Measurements from ENCODE around the gene RIOK3.
"Not testable (repeated sequence)": the region's sequence is repeated elsewhere in the genome, so short reads cannot be mapped to it uniquely, and the experiment has no call there.

The RIOK3 gene

GRCh38 chr18:23452728-23453679, at the start of gene RIOK3:
Gene RIOK3, plus strand, starts transcription at chr18:23453287. Its CDS starts 153 bp downstream, at chr18:23453440.
- peak; percentile 76 for DNase-seq (ENCODE audit: low read depth)

- DNase-seq (ENCODE audit: low read depth): no peak
Measured at GRCh38 chr18:23403310-23403709, 49.8 kb upstream of the RIOK3 start.

- no peak for DNase-seq (ENCODE audit: low read depth)
Measured at GRCh38 chr18:23405636-23406035, 47.5 kb upstream of the RIOK3 start.

DNA sequence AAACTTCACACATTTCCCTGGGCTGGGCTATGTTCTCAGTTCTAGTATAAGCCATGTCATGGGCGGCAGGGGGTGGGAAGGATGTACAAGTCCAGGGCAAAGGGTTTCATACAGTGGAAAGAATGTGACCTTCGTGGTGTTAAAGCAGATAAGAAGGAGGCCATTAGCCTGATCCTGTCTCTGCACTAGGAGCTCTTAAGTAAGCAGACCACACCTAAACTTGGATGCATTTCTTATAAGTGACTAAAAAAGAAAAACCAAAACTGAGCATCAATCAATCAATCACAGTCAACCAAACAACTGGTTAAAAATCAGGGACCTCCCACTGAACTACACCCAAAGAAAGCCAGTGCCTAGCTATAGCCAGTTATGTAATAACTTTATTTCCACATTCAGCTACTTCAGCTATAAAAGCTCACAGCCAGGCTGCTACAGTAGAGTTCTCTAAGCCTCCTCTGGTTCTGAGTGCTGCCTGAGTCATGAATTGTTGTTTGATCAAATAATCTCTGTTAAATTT, 46.8 kb upstream of the RIOK3 start:
- DNase-seq (ENCODE audit: low read depth): no peak

- DNase-seq (ENCODE audit: low read depth): no peak
Measured at GRCh38 chr18:23412351-23412964, 40.6 kb upstream of the RIOK3 start.

DNA sequence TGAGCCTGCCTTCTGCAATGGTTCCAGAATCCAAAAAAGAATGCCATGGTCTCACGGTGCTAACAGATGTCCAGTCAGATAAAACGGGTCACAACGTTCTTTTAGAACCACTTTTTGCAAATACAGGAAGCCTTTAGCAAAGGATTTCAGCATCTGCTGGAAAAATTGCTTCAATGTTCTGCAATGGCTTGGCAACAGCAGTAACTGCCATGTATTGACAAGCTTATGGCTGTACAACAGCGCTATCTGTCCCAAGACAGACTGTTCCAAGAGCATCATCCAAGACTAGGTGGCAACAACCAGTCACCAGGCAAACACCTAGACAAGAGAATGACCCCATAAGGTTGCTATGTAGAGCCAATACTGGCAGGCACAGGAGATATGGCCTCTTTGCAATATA, 37.6 kb upstream of the RIOK3 start:
- DNase-seq (ENCODE audit: low read depth): no peak

- no peak for DNase-seq (ENCODE audit: low read depth)
Measured at GRCh38 chr18:23416298-23416697, 36.8 kb upstream of the RIOK3 start.

DNA sequence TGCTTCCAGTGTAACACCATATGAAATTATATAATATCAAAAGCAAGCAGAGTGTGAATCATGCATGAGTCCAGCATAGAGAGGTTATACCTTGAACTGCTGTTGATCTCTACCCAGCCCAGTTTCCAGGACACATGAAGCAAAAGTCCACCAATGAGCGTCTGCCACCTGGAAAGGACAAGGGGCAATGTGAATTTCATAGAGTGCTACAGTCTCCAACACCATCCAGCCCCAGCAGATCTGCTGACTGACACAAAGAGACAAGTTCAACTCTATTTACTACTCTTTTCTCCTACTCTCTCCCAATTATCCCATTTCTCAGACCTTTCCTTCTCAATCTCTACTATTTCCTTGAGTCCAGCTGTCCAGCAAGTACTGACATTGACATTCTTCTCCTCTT, 31.8 kb upstream of the RIOK3 start:
- no peak for DNase-seq (ENCODE audit: low read depth)

DNA sequence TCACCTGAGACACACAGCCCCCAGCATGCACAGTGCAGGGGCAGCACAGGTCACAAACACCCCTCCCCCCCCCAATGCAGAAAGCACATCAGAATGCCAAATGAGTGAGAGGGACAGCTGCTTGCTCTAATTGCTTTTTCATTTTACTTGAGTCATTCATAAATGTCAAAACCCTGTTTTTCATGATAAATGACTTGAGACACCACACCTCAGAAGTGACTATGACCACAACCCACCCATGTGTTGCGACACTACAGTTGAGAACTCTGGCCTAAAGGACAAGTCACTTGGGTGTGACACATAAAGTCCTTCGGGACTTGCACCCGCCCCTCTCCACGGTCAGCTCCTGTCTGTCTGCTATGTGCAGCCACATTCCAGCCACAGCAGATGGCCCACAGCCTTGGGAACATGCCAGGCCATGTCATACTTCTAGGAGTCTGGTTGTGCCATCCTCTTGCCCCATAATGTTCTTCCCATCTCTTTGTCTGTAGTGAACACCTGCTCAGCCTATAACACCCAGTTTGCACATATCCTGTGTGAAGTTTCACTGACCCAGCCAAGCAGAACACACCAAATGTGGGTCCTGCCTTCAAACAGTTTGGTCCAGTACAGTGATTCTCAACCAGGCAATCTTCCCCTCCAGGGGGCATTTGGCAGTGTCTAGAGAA, 30.2 kb upstream of the RIOK3 start:
- DNase-seq (ENCODE audit: low read depth): no peak

DNA sequence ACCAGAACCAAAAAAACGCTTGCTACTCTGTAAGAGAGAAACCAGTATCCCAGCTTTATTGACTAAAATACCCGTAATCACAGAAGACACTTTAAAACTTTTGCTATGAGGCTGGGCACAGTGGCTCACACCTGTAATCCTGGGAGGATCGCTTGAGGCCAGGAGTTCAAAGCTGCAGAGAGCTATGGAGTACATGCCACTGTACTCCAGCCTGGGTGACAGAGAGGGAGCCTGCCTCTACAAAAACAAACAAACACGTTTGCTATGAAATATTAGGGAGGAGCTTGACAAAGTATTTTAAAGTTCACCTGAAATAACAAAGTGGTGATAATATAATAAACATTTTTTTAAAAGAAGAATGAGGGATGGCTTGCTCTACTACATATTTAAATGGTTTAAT, 28.5 kb upstream of the RIOK3 start:
- no peak for DNase-seq (ENCODE audit: low read depth)

- DNase-seq (ENCODE audit: low read depth): no peak
Measured at GRCh38 chr18:23428821-23429220, 24.3 kb upstream of the RIOK3 start.

DNA sequence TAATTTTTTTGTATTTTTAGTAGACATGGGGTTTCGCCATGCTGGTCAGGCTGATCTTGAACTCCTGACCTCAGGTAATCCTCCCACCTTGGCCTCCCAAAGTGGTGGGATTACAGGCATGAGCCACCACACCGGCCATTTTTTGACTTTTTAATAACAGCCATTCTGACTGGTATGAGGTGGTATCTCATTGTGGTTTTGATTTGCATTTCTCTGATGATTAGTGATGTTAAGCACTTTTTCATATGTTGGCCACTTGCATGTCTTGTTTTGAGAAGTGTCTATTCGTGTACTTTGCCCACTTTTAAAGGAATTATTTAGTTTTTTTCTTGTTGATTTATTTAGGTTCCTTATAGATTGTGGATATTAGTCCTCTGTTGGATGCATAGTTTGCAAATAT, 23.5 kb upstream of the RIOK3 start:
- not testable (repeated sequence) for DNase-seq (ENCODE audit: low read depth)

DNA sequence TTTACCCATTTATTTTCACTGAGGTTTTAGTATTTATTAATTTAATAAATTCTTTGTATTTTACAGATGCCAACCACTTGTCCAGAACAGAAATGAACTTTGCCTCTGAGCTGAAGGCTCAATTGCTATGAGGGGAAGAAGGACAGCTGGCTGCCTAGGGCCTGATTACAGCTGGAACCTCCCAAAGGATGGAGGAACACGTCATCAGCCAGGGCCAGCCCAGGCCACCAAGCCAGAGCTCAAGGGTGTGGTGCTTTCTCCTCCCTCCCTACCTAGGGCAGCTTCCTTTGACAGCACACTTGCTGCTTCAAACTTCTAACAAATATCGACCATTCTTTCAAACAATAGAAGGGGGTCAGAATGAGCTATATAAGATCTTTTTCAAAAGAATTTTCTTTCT, 19.7 kb upstream of the RIOK3 start:
- no peak for DNase-seq (ENCODE audit: low read depth)

- DNase-seq (ENCODE audit: low read depth): peak; percentile 74
Measured at GRCh38 chr18:23437357-23438045, 15.6 kb upstream of the RIOK3 start.

DNA sequence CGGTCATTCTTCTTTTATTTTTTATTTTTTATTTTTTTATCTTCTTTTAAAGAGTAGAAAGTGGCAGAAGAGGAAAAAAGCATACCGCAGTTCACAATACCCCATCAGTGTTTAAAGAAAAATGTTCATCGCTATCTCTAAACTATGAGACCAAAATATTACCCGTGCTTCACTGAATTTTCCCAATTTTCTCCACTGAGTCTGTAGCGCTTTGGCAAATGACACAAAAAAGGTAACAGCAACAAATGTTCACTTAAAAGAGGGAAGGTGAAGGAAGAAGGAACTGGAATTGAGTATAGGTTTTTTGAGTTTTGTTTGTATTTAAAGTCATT, 15.1 kb upstream of the RIOK3 start:
- no peak for DNase-seq (ENCODE audit: low read depth)

DNA sequence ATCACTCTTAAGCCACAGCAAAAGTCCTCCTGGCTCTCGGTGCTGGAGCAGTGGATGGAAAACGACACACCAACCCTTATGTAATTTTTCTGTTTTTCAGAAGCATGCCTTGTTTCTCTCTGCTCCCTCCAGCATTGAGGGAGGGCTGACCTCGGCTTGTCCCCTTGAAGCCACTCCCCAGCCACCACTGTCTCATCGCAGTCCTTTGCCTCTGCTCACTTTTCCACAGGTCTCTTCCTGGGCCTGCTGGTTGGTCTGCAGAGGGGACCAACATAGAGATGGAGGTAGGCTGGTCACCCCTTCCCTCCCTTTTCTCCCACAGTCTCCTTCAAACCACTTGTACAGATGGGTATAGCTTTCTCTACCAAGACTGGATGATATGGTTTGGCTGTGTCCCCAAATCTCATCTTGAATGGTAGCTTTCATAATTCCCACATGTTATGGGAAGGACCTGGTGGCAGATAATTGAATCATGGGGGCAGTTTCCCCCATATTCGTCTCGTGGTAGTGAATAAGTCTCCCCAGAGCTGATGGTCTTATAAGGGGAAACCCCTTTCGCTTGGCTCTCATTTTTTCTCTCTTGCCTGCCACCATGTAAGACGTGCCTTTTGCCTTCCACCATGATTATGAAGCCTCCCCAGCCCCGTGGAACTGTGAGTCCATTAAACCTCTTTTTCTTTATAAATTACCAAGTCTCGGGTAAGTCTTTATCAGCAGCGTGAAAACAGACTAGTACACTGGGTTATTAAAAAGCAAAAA, 14.3 kb upstream of the RIOK3 start:
- no peak for DNase-seq (ENCODE audit: low read depth)

DNA sequence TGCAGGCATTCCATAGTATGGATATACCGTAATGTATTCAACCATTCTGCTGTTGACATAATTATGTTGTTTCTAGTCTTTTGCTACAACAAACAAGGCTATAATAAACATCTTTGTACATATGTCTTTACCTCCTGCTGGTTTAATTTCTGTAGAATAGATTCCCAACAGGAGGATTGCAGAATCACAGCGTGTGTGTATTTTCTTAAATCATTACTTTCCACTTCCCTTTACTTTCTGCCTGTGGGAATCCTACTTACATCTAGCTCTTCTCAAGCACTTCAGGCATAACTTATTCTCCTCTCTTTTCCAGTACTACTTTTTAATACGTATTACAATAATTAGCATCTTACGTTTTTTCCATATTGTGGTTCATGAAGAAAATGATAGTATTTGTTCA, 13.0 kb upstream of the RIOK3 start:
- DNase-seq (ENCODE audit: low read depth): no peak

DNA sequence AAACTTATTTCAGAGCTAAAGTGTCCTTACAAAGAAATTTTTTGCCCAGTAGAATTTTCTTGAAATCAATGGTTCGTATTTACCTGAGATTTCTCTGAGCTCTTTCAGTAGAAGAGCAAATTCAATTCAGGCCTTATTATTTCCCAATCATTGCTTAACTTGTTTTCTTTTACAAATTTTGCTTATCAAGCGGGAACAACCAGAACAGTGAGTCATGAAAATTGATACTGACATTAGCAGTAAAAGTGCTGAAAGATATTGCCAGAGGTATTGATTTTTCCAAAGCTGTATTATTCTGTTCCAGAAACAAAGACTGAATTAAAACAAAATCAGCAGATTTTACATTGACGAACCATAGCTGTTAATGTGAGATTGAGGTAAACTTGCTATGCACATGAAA, 10.1 kb upstream of the RIOK3 start:
- no peak for DNase-seq (ENCODE audit: low read depth)

DNA sequence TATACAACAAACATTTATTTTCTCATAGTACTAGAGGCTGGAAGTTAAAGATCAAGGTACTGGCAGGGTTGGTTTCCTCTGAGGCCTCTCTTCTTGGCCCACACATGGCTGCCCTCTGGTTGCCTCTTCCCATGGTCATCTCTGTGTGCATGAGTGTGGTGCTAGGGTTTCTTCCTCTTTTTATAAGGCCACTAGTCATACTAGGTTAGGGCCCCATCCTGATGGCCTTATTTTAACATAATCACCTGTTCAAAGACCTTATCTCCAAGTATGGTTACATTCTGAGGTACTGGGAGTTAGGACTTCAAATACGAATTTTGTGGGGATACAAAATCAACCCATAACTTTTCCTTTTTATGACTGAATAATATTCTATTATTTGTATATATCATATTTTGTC, 4.8 kb upstream of the RIOK3 start:
- DNase-seq (ENCODE audit: low read depth): no peak

- DNase-seq (ENCODE audit: low read depth): no peak
Measured at GRCh38 chr18:23450022-23450421, 3.1 kb upstream of the RIOK3 start.

DNA sequence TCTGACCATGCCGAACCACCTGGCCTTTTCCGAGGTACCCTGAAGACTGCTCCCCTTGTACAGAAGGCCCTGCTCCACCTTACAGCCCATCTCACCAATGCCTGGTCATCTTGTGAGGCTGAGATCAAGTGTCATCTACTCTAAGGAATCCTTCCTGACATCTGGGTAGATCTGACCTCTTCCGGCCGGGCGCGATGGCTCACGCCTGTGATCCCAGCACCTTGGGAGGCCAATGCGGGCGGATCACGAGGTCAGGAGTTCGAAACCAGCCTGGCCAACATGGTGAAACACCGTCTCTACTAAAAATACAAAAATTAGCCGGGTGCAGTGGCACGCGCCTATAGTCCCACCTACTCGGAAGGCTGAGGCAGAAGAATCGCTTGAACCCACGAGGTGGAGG, 2.1 kb upstream of the RIOK3 start:
- no peak for DNase-seq (ENCODE audit: low read depth)

DNA sequence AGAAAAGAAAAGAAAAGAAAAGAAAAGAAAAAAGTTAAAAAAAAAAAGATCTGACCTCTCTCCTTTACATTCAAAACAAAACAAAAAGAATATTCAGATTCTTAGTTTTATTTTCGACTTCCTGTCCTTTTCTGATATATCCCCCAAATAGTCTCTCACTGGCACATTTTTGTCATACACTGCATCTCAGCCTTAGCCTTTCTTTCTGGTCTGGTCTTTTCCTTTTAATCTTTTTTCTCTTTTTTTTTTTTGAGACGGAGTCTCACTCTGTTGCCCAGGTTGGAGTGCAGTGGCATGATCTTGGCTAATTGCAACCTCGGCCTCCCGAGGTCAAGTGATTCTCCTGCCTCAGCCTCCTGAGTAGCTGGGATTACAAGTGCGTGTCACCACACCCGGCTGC, 1.6 kb upstream of the RIOK3 start:
- no peak for DNase-seq (ENCODE audit: low read depth)
